KG1 (cell line): Measurements from ENCODE around the gene ETFB.
A peak's percentile ranks its signal among the peaks of the same experiment; 100 is the strongest.

Experiments
- DNase-seq: peaks from one replicate; lab custom pipeline; 2025; lab: John Stamatoyannopoulos, UW

ETFB gene

DNA sequence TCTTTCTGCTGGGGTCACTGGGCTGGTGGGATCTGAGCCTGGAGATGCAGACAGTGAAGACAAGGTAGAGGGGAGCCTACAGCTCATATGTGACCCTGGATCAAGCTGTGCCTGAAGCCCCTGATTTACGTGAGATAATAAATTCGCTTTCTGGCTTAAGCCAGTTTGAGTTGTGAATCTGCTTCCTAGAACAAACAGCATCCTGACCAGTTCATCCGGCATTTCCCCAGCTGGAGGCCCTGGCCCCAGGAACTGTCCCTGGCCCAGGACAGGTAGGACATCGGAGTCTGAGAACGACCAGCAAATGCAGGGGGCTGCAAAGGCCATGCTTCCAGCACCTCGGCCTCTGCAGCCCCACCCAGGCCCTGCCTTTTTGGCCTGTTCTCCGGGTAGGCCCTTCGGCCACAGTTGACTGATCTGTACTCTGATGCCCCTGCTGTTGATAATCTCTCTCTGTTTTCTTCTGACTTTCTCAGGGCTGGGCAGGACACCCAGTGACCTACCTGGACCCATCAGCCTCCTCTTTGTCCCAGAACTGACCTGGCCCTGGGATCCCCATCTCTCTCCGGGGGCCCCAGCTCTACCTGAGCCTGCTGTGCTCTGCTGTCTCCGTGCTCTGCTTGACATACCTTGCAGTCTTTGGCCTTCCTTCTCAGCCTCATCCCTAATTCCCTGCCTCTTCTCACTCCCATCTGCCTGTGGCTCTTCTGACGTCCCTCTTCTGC, 14.8 kb downstream of the ETFB start:
- DNase-seq, result no peak

DNA sequence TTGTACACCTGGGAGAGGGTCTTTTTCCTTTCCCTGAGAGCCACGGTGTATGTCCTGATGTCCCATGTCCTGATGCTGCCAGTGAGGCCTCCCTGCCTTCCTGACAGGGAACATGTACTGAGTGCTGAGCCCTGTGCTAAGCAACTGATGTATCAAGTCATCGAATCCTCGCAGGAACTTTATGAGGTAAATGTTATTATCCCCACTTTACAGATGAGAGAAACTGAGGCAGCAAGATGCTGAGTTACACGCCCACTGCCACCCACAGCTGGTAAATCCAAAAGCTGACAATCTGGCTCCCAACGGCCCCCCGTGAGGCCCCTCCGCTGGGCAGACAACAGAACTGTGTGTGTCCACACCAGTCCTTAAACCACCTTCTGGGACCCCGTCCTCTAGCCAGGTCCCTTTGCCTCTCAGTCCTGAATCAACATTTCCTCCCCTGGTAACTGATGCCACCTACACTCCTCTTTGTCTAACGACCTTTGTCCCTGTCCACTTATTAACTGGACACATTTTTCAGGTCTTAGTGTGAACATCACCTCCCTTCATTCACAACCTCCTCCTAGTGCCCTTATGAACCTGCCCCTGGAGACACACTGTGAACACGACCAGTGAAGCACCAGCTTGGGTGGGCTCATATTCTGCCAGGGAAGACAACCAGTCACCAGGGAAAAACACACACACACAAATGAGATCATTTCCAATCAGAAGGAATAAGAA, 18.8 kb downstream of the ETFB start:
- no peak for DNase-seq

DNA sequence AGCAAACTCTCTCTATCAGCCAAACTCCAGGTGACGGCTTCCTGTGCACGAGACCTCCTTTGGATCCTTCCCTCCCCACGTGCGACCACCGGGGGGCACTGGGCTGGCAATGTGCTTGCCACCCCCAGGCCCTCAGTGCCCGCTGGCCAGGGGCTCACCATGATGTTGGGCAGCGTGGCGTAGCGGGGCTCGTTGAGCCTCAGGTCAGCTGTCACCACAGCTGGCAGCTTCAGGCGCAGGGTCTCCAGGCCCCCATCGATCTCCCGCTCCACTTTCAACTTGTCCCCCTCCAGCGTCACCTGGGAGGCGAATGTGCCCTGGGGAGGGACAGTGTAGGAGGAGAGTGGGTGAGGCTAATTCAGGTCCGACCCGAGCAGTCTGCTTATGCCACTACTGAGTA, 19.4 kb downstream of the ETFB start:
- DNase-seq, result no peak

DNA sequence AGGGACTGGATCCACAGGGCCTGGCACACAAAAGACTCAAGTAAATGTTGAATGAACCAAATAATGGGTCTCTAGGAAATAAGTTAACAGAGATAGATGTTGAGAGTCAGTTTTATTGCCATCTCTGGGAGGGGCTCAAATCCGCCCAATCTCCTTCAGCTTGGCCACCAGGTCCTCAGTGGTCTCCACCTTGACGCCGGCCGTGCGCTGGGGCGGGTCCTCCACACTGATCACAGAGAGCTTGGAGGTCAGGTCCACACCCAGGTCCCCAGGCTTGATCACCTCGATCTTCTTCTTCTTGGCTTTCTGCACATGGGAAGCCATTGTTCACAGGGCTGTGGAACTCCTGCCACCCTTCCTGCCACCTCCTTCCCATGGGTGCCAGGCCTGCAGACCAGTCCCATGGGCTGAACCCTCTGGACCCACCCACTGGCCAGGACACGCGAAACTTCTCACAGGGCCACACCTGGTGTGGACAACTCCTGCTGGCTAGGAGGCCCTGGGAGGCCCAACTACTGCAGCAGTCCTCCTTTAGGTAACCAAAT, 21.0 kb downstream of the ETFB start:
- DNase-seq, result no peak

DNA sequence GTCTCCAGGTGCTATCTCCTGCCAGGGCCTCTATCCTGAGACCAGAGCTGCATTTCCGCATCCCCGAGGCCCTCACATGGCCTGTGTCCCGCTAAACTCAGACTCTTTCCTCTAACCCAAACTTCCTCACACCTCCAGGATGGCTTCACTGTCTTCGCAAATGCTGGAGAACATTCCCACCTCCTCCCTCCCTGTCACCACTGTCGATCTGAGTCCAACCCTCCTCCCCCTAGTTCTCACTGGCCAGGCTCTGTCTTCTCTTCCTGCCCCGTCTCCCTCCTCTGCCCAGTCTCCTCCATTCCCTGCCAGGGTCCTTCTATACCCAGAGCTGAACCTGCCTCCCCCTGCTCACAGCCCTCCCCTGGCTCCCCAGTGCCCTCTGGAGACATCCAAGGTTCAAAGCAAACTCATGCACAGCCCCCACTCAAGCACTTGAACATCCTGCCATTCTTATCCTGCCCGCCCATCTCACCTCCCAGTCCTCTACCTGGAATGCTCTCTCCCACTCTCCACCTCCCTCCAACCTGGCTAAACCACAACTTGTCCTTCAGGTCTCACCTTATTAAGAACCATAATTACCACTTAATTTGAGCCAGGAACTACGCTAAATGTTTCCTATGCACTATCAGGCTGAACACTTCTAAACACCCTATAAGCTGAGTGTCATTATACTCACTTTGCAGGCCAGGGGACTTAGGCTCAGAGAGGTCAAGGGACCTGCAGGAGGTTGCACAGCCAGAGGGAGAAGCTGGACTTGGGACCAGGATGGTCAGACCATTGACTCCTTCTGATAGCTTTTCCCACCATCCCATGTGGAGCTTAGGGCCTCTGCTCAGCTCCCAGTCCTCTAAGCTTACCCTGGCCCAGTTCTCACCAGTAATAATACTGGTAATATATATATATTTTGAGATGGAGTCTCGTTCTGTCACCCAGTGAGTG, 23.3 kb downstream of the ETFB start:
- DNase-seq, result no peak

DNA sequence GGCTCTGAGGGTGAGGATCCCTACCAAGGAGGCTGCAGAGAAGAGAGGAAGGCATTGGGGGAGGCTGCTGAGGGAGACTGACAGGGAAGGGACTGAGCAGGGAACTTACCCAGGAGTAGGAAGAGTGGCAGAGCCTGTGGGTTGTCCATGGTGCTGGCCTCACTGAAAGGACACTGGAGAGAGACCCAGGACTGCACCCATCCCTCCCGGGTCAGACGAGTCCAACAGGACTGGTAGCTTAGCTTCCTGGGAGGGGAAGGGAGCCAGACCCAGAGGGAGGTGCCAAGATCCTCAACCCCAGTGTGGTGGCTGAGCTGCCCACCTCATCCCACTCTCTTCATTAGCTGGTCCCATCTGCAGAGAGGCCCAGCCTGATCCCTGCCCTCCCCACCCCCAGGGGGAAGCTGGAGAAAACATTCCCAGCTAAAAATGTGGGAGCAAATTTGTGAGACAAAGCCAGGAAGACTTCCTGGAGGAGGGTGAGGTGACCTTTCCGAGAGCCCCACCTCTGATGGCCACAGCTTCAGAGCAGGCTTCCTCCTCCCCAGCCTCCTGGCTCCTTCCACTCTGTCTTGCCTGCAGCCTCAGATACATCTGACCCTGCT, 24.1 kb downstream of the ETFB start, which contains the start of gene VSIG10L:
Gene VSIG10L (minus strand): TSS at position 164 of the 605 bp plus-strand sequence. CDS start 15 bp downstream, at position 149.
- no peak for DNase-seq

DNA sequence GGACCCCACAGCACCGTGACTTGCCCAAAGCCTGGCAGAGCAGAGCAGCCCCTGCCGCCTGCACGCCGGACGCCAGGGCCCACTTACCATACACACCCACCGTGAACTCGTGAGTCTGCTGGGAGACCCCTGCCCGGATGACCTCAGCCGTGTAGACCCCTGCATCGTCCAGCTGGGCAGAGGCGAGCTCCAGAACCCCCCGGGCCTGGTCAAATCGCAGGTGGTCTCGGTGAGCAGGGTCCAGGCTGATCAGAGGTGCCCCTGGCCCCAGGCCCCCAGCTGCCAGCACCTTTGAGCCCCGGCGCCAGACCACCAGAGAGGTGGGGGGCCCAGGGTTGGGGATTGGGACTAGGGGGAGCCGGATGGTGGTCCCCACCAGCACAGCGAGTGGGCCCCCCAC, 25.1 kb downstream of the ETFB start:
- no peak for DNase-seq

DNA sequence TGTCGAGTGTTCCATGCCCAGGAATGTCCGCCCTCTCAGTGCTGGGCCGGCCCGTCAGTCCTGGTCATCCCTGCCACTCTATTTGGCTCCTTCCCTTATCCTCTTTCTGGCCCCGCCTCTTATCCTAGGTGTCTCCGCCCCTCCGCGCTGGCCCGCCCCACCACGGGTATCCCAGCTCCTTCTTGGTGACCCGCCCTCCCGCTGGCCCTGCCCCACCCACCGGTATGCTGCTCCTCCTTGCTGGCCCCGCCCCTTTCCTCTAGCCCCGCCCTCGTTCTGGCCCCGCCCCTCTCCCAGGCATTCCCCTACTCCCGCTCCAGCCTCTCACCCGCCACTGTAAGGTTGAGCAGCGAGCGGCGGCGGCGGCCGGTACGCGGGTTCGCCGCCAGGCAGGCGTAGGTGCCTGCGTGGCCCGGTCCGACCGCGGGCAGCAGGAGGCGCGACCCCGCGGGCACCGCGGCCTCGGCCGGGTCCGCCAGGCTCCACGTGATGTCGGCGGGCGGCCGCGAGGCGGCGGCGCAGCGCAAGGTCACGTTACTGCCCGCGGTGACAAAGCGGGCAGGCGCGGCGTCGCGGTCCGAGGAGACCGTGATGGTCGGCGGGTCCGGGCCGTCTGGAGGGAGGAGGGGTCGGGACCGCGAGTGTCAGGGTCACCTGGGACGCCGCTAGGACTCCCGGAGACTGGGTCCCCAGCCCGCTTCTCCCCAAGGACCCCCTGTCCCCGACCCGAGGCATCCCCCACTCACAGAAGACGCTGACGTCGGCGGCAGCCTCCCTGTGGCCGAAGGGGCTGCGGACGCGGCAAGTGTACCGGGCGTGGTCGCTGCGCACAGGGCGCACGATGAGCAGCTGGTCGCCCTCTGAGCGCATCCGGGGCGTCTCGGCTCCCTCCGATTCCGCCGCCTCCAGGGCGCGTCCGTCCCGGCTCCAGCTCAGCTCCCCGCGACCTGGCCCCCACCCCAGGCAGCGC, 26.2 kb downstream of the ETFB start:
- DNase-seq, result peak; percentile 65

DNA sequence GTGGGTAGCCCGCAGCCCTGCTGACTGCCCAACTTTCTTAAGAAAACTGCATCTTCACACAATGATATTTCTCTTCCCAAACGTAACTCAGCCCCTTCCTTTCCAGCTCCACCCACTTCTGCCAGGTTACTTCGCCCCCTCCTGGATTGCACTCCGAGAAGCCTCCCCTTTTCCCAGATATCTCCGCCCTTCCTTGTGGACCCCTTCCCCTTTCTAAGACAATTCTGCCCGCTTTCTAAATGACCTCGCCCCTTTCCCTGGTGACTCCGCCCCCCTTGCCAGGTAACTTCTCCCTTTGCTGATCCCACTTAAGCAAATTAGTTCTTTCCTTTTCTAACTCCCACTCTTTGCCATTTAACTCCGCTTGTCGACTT, 26.9 kb downstream of the ETFB start:
- DNase-seq, result no peak

DNA sequence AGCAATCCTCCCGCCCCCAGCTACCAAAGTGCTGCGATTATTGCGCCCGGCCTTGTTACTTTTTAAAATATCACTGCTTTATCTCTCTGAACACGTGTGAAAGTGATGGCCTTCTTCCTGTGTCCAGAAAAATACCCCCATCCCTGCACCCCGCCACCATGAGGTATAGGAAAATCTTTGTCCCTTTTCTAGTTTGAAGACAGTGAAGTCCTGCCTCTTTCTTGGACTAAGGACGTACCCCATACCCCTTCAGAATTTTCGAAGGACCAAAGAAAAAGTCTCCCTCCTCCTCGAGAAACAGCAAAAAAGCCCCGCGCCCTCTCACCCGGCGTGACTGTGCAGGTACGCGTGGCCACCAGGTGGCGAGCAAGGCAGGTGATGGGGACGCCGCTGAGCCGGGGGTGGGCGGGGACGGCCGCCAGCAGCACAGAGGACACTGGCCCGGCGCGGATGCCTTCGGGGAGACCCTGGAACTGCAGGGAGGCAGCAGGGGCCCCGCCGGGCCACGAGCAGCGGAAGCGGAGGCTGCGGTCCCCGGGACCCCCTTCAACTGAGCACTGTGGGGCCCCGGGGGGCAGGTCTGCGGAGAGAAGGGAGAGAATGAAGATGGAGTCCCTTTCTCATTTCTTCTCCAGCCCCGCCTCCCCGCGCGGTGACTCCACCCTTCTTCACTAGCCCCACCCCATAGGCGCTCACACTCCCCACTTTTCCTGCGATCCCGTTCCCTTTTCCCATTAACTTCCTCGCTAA, 27.4 kb downstream of the ETFB start:
- peak; percentile 88 for DNase-seq

DNA sequence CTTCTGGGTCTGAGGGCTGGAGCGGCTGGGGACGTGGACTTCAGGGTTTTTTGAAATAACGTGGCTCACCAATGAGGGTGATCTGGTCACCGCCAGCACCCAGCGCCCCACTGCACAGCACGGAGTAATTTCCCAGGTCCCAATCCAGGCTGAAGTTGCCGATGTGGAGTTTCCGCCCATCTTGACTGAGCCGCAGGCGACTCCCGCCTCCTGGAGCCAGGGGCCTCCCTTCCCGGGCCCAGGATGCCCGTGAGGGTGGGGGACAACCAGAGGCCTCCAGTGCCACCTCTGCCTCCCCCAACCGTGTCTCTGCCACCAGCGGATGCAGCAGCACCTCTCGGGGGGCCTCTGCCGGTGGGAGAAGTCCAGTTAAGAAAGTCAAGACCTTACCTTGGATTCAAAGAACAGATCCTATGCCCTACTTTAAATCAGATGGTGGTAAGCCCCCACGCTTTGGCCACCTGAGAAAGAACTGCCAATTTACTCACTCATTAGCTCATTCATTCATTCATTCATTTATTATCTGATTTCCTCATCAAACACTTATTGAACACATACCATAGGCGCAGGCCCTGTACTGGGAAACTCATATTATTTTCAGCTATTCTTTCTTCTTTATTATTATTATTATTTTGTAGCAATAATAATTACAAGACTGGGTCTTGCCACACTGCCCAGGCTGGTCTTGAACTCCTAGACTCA, 28.2 kb downstream of the ETFB start:
- no peak for DNase-seq

DNA sequence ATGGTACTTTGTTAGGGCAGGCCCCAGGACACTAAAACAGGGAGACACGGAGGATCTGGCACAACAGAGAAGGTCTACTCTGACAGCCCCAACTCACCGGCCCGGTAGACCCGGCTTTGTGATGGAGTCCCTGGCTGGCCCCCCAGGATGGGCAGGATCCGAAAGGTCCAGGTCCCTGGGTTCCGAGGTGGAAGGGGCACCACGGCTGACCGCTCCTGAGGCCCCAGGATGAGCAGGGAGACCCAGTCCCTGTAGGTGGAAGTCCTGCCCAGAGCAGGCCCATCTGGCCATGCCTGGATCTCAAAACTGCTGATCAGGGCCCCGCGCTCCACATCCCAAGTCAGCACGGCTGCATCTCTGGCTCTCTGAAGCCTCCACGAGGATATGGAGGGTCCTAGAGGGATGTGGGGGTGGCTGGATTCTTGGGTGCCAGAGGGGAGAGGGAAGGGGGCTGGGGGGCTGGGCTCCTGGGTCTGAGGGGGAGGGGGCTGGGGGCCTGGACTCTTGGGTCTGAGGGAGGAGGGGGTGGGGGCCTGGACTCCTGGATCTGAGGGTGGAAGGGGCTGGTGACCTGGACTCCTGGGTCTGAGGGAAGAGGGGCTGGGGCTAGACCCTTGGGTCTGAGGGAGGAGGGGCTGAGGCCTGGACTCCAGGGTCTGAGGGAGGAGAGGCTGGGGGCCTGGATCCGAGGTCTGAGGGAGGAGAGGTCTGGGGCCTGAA, 28.9 kb downstream of the ETFB start:
- no peak for DNase-seq

DNA sequence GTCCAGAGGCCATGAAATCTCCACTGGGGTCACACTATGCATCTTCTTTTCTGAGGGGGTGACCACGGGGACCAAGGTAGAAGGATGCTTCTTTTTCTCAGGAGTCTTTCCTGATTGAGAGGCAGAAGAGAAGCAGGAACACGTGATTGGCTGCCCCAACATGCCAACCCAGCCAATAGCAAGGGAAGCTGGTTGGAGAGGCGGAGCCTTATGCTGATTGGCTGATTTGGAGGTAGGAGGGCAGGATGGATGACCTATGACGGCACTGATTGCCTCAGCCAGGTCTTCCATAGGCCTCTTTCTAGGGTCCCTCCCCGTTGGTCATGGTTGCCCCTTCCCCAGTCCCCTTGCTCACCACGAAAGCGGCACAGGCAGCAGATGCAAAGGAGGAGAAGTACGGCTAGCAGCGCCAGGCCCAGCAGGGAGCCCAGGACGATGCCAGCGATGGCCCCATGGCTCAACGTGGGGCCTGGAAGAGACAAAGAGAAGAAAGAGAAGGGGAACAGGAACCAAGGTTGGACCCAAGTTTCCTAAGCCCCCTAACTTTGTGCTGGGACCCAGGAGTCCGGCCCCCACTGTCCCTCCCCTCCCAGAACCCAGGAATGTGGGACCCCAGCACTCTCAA, 32.2 kb downstream of the ETFB start:
- no peak for DNase-seq

DNA sequence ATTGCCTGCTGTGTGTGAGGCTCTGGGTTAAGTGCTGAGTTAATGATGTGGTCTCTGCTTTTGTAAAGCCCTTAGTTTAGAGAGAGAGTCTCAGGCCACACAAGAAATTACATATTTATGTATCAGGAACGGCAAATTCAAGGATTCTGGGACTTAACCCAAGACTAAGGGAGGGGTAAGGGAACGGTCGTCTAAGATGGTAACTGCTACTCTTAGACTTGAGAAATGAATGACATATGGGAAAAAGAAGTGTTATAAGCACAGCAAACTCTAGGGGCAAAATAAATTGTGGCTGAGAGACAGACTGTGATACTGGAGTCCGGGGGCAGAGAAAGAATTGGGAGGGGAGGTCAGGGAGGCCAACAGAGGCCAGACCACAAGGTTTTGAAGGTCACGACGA, 34.5 kb downstream of the ETFB start:
- DNase-seq, result no peak

DNA sequence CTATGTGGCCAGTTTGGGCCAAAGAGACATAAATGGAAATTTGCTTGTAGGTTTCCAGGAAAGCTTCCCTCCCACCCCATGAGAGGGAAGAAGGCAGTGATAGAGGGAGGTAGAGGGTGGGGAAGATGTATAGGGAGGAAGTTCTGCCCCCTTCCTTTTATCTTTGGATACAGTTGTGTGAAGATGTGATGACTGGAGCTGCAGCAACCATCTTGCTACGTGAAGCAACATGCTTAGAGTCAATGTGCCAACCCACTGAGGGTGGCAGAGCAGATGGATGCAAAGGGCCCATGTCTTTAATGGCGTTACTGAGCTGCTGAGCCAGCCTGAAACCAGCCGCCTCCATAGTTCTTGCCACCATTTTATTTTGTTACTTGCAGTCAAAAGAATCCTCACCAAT, 35.0 kb downstream of the ETFB start:
- DNase-seq, result no peak

DNA sequence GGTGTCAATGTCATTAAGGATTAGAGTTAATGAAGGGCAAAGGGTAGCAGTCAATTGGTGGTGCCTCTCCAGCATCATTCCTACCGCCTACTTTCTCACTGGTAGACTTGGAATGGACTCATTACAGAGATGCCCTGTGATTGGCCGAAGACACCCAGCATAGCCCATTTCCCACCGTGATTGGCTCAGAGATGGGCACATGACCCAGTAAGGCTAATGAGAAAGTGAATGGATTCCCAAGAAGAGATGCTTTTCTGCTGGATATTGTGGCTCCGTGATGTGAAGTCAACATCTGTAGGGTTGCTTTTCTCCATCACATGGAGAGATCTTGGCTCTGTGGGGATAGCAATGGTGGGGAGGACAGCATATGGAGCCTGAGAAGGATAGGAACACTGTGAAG, 35.8 kb downstream of the ETFB start:
- DNase-seq, result no peak

DNA sequence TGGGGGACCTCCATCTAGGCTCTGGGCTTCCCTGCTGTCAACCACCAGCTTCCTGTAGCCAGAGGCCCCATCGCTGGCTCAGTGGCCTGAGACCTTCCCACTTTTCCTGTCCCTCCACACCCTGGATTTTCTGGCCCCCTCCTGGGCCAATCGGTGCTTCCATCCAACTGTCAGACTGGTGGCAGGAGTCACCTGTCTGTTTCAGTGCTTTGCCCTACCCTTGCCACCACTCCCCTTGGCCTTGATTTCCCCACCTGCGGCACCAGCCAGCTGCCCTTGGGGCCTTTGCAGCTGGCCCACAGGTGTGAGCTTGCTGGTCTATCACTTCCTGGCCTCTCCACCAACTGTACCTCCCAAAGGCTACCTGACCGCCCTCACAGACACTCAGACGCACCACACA, 36.8 kb downstream of the ETFB start:
- DNase-seq, result no peak
